ENCODE measurements around the gene MPV17.
"Not testable (repeated sequence)": the region's sequence is repeated elsewhere in the genome, so short reads cannot be mapped to it uniquely, and the experiment has no call there.

MPV17 gene

GRCh38 chr2:27300606-27301005, 22.3 kb downstream of the MPV17 start:
- not testable (repeated sequence) for DNase-seq

- no peak for DNase-seq
These were observed 24.4 kb downstream of the MPV17 start for GRCh38 chr2:27298391-27299080.

GRCh38 chr2:27297195-27297594, 25.7 kb downstream of the MPV17 start:
- no peak for DNase-seq

- no peak for DNase-seq
These were observed 26.4 kb downstream of the MPV17 start for GRCh38 chr2:27296481-27296880.

GRCh38 chr2:27294928-27295327, 28.0 kb downstream of the MPV17 start:
- DNase-seq = no peak

- DNase-seq = no peak
These were observed 31.0 kb downstream of the MPV17 start for GRCh38 chr2:27291865-27292264.

GRCh38 chr2:27290549-27290948, 32.3 kb downstream of the MPV17 start:
- no peak for DNase-seq

GRCh38 chr2:27288610-27289009, 34.3 kb downstream of the MPV17 start:
- DNase-seq = no peak

- DNase-seq = no peak
These were observed 37.4 kb downstream of the MPV17 start for GRCh38 chr2:27285481-27285880.

- DNase-seq = peak in 3 of 56 donors; percentile 11 to 27 (median 15)
These were observed 37.9 kb downstream of the MPV17 start for GRCh38 chr2:27284996-27285395.

GRCh38 chr2:27282892-27283291, 40.0 kb downstream of the MPV17 start:
- DNase-seq = no peak

GRCh38 chr2:27281855-27282559, 40.9 kb downstream of the MPV17 start, which contains the start of gene TRIM54:
Gene TRIM54 (plus strand): TSS chr2:27282429. CDS start chr2:27282732, 303 bp downstream.
- no peak for DNase-seq

GRCh38 chr2:27281442-27281841, 41.5 kb downstream of the MPV17 start:
- no peak for DNase-seq

GRCh38 chr2:27280826-27281225, 42.1 kb downstream of the MPV17 start:
- DNase-seq = no peak

GRCh38 chr2:27278010-27278409, 44.9 kb downstream of the MPV17 start:
- no peak for DNase-seq

GRCh38 chr2:27275211-27276150, 47.4 kb downstream of the MPV17 start, which contains the start of gene DNAJC5G:
Gene DNAJC5G (plus strand): TSS chr2:27275433. CDS start chr2:27276729, 1,296 bp downstream.
- no peak for DNase-seq

- DNase-seq = not testable (repeated sequence)
These were observed 50.1 kb downstream of the MPV17 start for GRCh38 chr2:27272537-27273522.

GRCh38 chr2:27271631-27272340, 51.1 kb downstream of the MPV17 start:
- no peak for DNase-seq

GRCh38 chr2:27270670-27271069, 52.2 kb downstream of the MPV17 start:
- no peak for DNase-seq

- no peak for DNase-seq
These were observed 52.8 kb downstream of the MPV17 start for GRCh38 chr2:27270131-27270530.

Measured in amygdala (tissue), 56 donors.